ENCODE data around the gene PHLPP1.

Gene PHLPP1

GRCh38 chr18:62790871-62791772 is 75.8 kb downstream of the PHLPP1 start (continued):
- no peak for TF ChIP-seq ZNF621 (tag by site-specific recombination; IDR thresholded peaks at IDR 0.05)
- no peak for TF ChIP-seq ZSCAN18 (tag by site-specific recombination; IDR thresholded peaks at IDR 0.05)
- TF ChIP-seq RBAK (tag by site-specific recombination; IDR thresholded peaks at IDR 0.05), result no peak
- no peak for TF ChIP-seq ZNF248 (tag by site-specific recombination; IDR thresholded peaks at IDR 0.05)
- no peak for TF ChIP-seq ZNF776 (tag by site-specific recombination; IDR thresholded peaks at IDR 0.05; ENCODE audit: borderline replicate concordance)
- TF ChIP-seq ZNF169 (tag by site-specific recombination; IDR thresholded peaks at IDR 0.05), result no peak

GRCh38 chr18:62792016-62792415 is 76.7 kb downstream of the PHLPP1 start:
- no peak for TF ChIP-seq ZNF341 (tag by site-specific recombination; IDR thresholded peaks at IDR 0.05; ENCODE audit: low read depth)
- no peak for TF ChIP-seq KLF9 (tag by site-specific recombination; IDR thresholded peaks at IDR 0.05; ENCODE audit: low read depth)
- TF ChIP-seq TSHZ1 (tag by site-specific recombination; IDR thresholded peaks at IDR 0.05; ENCODE audit: borderline replicate concordance), result no peak
- TF ChIP-seq KLF16 (tag by site-specific recombination; IDR thresholded peaks at IDR 0.05), result no peak
- TF ChIP-seq TRIM28 (IDR thresholded peaks at IDR 0.05; ENCODE audit: borderline replicate concordance, low read length), result no peak
- no peak for TF ChIP-seq ZNF571 (tag by site-specific recombination; IDR thresholded peaks at IDR 0.05)
- TF ChIP-seq ZFP37 (tag by site-specific recombination; IDR thresholded peaks at IDR 0.05), result no peak
- no peak for TF ChIP-seq ZNF112 (tag by site-specific recombination; IDR thresholded peaks at IDR 0.05)
- Histone ChIP-seq H3K27ac (ENCODE audit: extremely low read depth, low read depth, low read length) (no peak overlapping the region), H3K36me3 (ENCODE audit: control insufficient read depth in 2 of 2, insufficient read depth in 1 of 2, low read length in 2 of 2) (no peaks in the 10 kb centered on the region), H3K4me3 (ENCODE audit: low read depth, low read length) (no peak overlapping the region), H3K4me1 (ENCODE audit: control insufficient read depth, insufficient read depth, low read length) (peaks cover 52% of the 10 kb centered on the region), H3K9me3 (ENCODE audit: control insufficient read depth, insufficient read depth, low read depth, low read length) (no peaks in the 10 kb centered on the region)
- POLR2A ChIA-PET, result no interaction called here
- CTCF ChIA-PET, result interaction anchor here (1.2 kb wide), 1 partner anchor 206 kb away, joined by 5 read pairs; no protein-coding TSS in a partner anchor

- H3K36me3 ChIP-seq (ENCODE audit: control insufficient read depth in 2 of 2, insufficient read depth in 1 of 2, low read length in 2 of 2), result no peaks in the 10 kb centered on the region
- H3K4me1 ChIP-seq (ENCODE audit: control insufficient read depth, insufficient read depth, low read length), result peaks cover 45% of the 10 kb centered on the region
- no peak overlapping the region for H3K4me3 ChIP-seq (ENCODE audit: low read depth, low read length)
- POLR2A ChIA-PET, result no interaction called here
- no peaks in the 10 kb centered on the region for H3K9me3 ChIP-seq (ENCODE audit: control insufficient read depth, insufficient read depth, low read depth, low read length)
- no peak overlapping the region for H3K27ac ChIP-seq (ENCODE audit: extremely low read depth, low read depth, low read length)
- CTCF ChIA-PET, result interaction anchor here (0.6 to 1.1 kb wide), 2 partner anchors 33 to 162 kb away, joined by 3 read pairs; no protein-coding TSS in a partner anchor
- TF ChIP-seq ZNF658 (tag by site-specific recombination; IDR thresholded peaks at IDR 0.05) (no peak), TSHZ1 (tag by site-specific recombination; IDR thresholded peaks at IDR 0.05; ENCODE audit: borderline replicate concordance) (no peak), ZSCAN30 (tag by site-specific recombination; IDR thresholded peaks at IDR 0.05) (no peak), ZBTB10 (tag by site-specific recombination; IDR thresholded peaks at IDR 0.05) (no peak)
Measured at GRCh38 chr18:62795813-62796212, 80.5 kb downstream of the PHLPP1 start.
